ENCODE results near the gene PLXNA2.
A peak's percentile ranks its signal among the peaks of the same experiment; 100 is the strongest.

Gene PLXNA2

DNA sequence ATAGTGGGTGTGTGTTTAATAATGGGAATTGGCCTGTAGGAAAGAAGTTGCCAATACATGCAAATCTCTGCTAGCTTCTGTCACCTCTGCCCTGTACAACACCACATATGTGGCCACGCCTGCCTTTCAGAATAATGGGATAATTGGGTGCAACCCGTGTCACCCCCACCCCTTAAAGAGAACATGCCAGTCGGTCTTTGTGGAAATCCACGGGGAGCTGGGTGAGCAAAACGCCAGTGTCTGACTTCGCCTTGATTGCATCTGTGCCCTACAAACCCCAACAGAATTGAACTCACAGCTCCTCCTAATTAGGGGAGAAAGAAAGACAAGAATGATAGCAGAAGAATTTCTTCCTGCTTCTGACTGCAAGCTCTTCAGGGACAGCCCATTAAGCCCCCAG is 6.4 kb upstream of the PLXNA2 start:
- no peak for DNase-seq (ENCODE audit: extremely low read depth, low read depth)
- no peak overlapping the region for H3K4me3 ChIP-seq (replicated peaks; ENCODE audit: low read depth, low read length)
- TF ChIP-seq CTCF (IDR thresholded peaks at IDR 0.05; ENCODE audit: low read depth, low read length, missing control alignments), result no peak

GRCh38 chr1:208248991-208249696 is 5.0 kb upstream of the PLXNA2 start:
- TF ChIP-seq CTCF (IDR thresholded peaks at IDR 0.05; ENCODE audit: low read depth, low read length, missing control alignments), result no peak
- no peak overlapping the region for H3K4me3 ChIP-seq (replicated peaks; ENCODE audit: low read depth, low read length)
- DNase-seq (ENCODE audit: extremely low read depth, low read depth), result no peak

- no peak for TF ChIP-seq CTCF (IDR thresholded peaks at IDR 0.05; ENCODE audit: low read depth, low read length, missing control alignments)
- H3K4me3 ChIP-seq (replicated peaks; ENCODE audit: low read depth, low read length), result no peak overlapping the region
- no peak for DNase-seq (ENCODE audit: extremely low read depth, low read depth)
These were observed 4.2 kb upstream of the PLXNA2 start for GRCh38 chr1:208248307-208248801.

DNA sequence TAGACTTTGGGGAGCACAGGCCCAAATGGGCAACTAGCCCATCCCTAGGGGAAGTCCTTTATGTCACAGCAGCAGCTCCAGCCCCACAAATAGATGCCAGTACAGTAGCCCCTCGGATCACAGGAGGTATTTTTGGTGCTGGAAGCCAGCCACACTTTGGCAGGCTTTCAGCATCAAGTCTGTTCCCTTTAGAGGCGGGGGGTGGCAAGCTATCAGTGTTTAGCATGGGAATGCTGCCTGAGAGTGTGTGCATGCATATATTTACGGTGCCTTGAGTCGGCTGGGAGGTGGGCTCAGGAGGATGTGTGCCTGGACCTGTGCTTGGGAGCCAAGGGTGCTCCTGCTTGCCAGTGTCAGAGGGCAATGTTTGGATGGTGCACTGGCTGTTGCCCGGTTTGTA is 3.5 kb upstream of the PLXNA2 start:
- DNase-seq (ENCODE audit: extremely low read depth, low read depth), result no peak
- H3K4me3 ChIP-seq (replicated peaks; ENCODE audit: low read depth, low read length), result no peak overlapping the region
- no peak for TF ChIP-seq CTCF (IDR thresholded peaks at IDR 0.05; ENCODE audit: low read depth, low read length, missing control alignments)

DNA sequence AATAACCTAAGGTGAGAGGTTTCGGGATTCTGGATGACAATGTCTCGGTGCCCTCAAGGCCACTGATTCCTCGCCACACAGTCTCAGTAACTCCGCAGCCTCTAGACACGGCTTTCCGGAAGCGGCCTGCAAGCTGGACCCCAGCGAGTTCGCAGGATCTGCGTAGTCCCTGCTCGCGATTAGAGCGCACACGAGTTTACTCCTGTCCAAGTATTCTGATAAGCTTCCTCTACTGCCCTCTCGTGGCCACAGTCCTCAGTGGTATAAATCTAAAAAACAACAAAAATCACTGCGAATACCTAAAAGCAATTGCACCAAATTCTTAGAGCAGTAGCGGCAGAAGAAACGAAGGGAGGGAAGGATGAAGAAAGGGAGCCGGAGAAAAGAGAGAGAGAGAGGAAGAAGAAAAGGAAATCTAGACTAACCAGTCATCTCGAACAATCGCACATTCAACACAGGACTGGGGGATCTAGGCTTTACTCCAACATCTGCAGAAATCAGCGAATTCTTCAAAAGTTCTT is 1.1 kb upstream of the PLXNA2 start:
- peak; percentile 82 for DNase-seq (ENCODE audit: extremely low read depth, low read depth)
- peak overlapping the region; percentile 56; the same call in 1 of the 2 replicates for H3K4me3 ChIP-seq (replicated peaks; ENCODE audit: low read depth, low read length)
- TF ChIP-seq CTCF (IDR thresholded peaks at IDR 0.05; ENCODE audit: low read depth, low read length, missing control alignments), result peak; percentile 76

GRCh38 chr1:208243527-208243966 is 637 bp downstream of the PLXNA2 start:
- H3K4me3 ChIP-seq (replicated peaks; ENCODE audit: low read depth, low read length), result peak overlapping the region; percentile 56
- DNase-seq (ENCODE audit: extremely low read depth, low read depth), result no peak

More at GRCh38 chr1:208243527-208243966, 637 bp downstream of the PLXNA2 start:
- no peak for TF ChIP-seq CTCF (IDR thresholded peaks at IDR 0.05; ENCODE audit: low read depth, low read length, missing control alignments)

Measured in HFF-Myc (cell line).